Nucleus accumbens (tissue), 56 donors: ENCODE data around the gene AP1S2.

Source experiments
- DNase-seq, 56 donors: peaks; one replicate each; lab custom pipeline; 2025; lab: John Stamatoyannopoulos, UW

AP1S2 gene

DNA sequence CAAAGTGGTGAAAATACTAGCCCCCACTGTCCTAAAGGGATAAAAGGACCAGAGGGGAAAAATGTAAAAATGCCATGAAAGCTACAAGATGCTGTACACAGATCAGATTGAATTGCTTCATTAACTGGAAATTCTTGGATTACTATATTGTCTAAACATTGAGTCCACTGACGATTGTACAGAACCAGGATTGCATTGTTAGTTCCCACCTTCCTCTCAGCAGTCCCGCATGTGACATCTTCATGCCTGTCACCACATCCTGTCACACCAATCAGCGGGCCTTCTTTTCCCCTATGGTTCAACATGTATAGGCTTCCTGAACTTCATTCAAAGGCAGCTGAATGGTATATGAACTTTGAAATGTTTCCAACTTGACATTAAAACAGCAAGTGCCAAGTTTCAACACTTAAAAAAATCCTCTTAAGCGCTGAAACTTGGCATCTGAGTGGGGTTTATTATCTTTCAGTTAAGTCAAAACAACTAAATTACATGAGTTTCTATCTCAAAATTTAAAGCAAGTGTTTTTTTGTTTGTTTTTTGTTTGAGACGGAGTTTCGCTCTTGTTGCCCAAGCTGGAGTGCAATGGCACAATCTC, 39.7 kb downstream of the AP1S2 start:
- DNase-seq: no peak

DNA sequence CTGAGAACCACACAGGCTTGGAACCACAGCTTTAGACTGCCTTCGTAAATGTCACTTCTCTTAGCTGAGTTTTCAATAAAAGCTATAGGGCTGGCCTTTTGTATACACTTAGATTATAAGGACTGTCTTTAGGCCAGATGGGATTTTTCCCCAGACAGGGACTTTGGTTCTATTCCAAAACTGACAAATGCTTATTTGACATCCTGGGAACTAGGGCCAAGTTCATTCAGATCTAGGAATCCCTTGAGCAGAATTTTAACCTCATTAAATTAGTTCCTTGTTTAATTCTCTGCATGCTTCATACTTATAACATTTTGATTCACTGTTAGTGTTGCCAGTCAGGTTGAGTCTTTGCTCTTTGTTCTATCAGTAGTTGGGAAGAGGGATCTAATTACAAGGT, 41.2 kb downstream of the AP1S2 start:
- no peak for DNase-seq

GRCh38 chrX:15812192-15812938, 42.2 kb downstream of the AP1S2 start:
- no peak for DNase-seq

DNA sequence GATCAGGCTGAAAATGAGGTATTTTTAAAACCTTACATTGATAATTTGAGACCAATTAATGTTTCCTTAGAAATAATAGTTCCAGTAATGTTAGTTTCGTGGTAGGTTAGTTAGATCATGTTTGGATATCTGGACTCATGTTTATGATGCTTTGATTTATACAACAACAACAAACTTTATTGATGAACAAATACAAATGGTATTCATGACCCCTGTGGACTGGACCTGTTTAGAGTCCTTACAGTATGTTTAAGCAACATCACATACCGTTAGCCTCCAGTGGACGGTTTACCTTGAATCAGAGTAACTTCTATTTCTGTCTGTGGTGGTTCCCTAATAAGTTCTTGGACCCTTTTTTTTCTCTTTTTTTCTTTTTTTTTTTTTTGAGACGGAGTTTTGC, 46.4 kb downstream of the AP1S2 start:
- DNase-seq: no peak

GRCh38 chrX:15804563-15804962, 50.0 kb downstream of the AP1S2 start:
- DNase-seq: no peak

- no peak for DNase-seq
Observed at GRCh38 chrX:15797707-15798106, 56.9 kb downstream of the AP1S2 start.

GRCh38 chrX:15790769-15791290, 63.8 kb downstream of the AP1S2 start:
- peak in 5 of 56 donors; percentile 7 to 50 (median 42) for DNase-seq

GRCh38 chrX:15789979-15790768, 64.4 kb downstream of the AP1S2 start, which contains the start of gene ZRSR2:
Gene ZRSR2, plus strand, starts transcription at chrX:15790484. Its CDS starts 12 bp downstream, at chrX:15790496.
- DNase-seq: peak; percentile 0 to 91 (median 74)

DNA sequence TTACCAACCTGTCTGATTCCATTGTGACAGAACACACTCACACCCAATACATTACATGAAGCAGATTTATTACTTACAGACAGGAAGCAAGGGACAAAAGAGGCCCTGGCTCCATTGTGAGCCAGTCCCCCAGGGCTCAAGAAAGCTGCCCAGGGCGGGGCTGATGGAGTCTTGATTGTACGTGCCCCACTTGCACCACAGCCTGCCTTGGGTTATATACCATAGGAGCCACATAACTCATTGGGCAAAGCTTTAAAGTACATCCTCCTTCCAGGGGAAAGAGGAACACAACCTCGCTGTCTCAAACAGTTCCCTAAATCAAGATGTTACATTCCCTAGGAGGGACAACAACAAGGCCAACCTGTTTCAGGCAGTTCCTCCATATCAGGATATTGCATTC, 67.7 kb downstream of the AP1S2 start:
- DNase-seq: no peak

DNA sequence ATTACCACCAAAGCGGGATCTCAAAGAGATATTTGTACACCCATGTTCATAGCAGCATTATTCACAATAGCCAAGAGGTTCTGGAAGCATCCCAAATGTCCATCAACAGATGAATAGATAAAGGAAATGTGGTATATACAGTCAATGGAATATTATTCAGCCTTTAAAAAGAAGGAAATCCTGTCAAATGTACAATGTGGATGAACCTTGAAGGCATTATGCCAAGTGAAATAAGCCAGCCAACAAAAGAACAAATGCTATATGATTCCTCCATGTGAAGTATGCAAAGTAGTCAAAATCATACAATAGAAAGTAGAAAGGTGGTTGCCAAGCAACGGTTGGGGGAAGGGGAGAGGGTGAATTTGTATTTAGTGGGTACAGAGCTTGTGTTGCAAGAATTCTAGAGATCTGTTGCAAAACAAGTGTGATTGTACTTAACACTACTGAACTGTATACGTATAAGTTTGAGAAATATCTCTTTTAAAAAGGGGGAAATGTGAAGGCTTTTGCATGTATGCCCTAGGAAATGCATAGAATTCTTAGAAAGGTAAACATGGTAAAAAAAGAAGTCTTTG, 69.3 kb downstream of the AP1S2 start:
- DNase-seq: no peak

GRCh38 chrX:15781961-15782699, 72.5 kb downstream of the AP1S2 start:
- DNase-seq: no peak
